ENCODE measurements around the gene FFAR4. TPM values are rescaled to one million over a fixed set of nuclear protein-coding genes. Genes with fewer than 3 reads are reported as not detected.

FFAR4 gene
- polyA plus RNA-seq, 3 donors: 0.97 to 1.2 (median 1.1) TPM

DNA sequence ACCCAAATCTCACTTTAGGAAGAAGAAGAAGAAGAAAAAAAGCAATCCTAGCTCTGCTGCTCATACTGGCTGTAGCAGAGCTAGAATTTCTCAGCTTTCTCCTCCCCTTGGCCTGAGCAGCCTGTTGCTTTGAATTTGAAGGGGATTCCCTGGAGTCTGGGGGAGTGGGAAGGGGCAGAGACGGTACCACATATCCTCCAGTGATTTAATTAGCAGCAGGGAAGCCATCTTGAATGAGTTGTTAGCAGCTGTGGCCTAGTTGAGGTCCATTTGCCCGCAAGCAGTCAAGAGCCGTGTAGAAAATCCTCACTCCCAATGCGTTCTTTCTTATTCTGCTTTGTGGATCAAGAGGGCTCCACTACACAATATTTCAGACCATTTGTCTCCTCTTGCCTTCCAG is 62.4 kb downstream of the FFAR4 start:
- Histone ChIP-seq H3K36me3 (replicated peaks in 1 of 2; ENCODE audit: control insufficient read depth in 1 of 2, insufficient read depth in 2 of 2, low read length in 2 of 2) (no peaks in the 10 kb centered on the region), H3K4me3 (replicated peaks in 1 of 3; ENCODE audit: low read depth in 2 of 3, low read length in 3 of 3) (no peak overlapping the region), H3K9me3 (replicated peaks in 1 of 2; ENCODE audit: control insufficient read depth in 1 of 2, insufficient read depth in 1 of 2, low read length in 2 of 2) (no peaks in the 10 kb centered on the region), H4K20me1 (ENCODE audit: insufficient read depth, low read length) (no peaks in the 10 kb centered on the region), H3K9ac (ENCODE audit: insufficient read depth, low read length, poor library complexity, severe bottlenecking) (no peak overlapping the region), H3K79me2 (ENCODE audit: insufficient read depth, low read length) (no peaks in the 10 kb centered on the region), H3K27me3 (ENCODE audit: control insufficient read depth in 2 of 2, insufficient read depth in 2 of 2, low read length in 2 of 2) (no peaks in the 10 kb centered on the region), H2AFZ (ENCODE audit: insufficient read depth, low read depth, low read length, poor library complexity, severe bottlenecking) (peak overlapping the region; percentile 25), H3K4me2 (replicated peaks; ENCODE audit: extremely low read depth, low read length, poor library complexity, severe bottlenecking) (no peak overlapping the region), H3K4me1 (ENCODE audit: control insufficient read depth in 1 of 2, insufficient read depth in 2 of 2, low read length in 2 of 2) (no peaks in the 10 kb centered on the region), H3K27ac (ENCODE audit: low read depth in 1 of 2, low read length in 2 of 2) (no peak overlapping the region)
- Mint-ChIP-seq H3K9me3 (peaks cover 0 to 1% (median 0%) of the 10 kb centered on the region in 7 donors), H3K27me3 (ENCODE audit: low read depth in 3 of 3) (peaks cover 6% of the 10 kb centered on the region in 3 donors), H3K4me3 (no peak overlapping the region), H3K4me1 (no peaks in the 10 kb centered on the region), H3K36me3 (no peaks in the 10 kb centered on the region), H3K27ac (no peak overlapping the region)
- no peak for DNase-seq
- TF ChIP-seq, protein P1, sequence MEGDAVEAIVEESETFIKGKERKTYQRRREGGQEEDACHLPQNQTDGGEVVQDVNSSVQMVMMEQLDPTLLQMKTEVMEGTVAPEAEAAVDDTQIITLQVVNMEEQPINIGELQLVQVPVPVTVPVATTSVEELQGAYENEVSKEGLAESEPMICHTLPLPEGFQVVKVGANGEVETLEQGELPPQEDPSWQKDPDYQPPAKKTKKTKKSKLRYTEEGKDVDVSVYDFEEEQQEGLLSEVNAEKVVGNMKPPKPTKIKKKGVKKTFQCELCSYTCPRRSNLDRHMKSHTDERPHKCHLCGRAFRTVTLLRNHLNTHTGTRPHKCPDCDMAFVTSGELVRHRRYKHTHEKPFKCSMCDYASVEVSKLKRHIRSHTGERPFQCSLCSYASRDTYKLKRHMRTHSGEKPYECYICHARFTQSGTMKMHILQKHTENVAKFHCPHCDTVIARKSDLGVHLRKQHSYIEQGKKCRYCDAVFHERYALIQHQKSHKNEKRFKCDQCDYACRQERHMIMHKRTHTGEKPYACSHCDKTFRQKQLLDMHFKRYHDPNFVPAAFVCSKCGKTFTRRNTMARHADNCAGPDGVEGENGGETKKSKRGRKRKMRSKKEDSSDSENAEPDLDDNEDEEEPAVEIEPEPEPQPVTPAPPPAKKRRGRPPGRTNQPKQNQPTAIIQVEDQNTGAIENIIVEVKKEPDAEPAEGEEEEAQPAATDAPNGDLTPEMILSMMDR (IDR thresholded peaks at IDR 0.05): no peak
- 100% methylated on average over 3 of the region's 4 CpGs for WGBS (ENCODE audit: insufficient coverage)
- intact Hi-C loops (cut with micrococcal nuclease): no loop called here

DNA sequence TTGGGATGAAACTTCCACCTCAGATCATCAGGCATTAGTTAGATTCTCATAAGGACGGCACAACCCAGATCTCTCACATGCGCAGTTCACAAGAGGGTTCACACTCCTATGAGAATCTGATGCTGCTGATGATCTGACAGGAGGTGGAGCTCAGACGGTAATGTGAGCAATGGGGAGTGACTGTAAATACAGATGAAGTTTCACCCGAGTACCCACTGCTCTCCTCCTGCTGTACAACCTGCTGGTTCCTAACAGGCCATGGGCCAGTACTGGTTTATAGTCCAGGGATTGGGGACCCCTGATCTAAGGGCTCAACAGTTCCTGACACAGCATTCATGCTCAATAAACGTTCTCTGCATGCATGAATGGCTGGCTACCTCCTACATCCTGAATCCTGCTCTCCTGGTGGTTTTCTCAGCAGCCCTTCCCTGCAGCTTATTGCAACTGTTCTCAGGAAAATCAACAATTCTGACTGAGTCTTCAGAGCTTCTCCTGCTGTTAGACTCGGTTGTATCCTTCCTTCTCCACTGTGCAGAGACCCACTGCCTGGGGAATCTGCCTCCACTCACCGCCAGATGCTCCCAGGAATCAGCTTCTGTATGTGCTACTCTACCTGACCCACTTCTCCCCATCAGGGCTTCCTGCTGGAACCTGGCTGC is 63.3 kb downstream of the FFAR4 start:
- intact Hi-C loops (cut with micrococcal nuclease): no loop called here
- H3K9me3 Mint-ChIP-seq: peaks cover 0 to 1% (median 0%) of the 10 kb centered on the region in 7 donors
- H3K4me1 Mint-ChIP-seq: no peaks in the 10 kb centered on the region
- H3K9ac ChIP-seq (ENCODE audit: insufficient read depth, low read length, poor library complexity, severe bottlenecking): no peak overlapping the region
- no peaks in the 10 kb centered on the region for H3K36me3 ChIP-seq (replicated peaks in 1 of 2; ENCODE audit: control insufficient read depth in 1 of 2, insufficient read depth in 2 of 2, low read length in 2 of 2)
- no peak overlapping the region for H2AFZ ChIP-seq (ENCODE audit: insufficient read depth, low read depth, low read length, poor library complexity, severe bottlenecking)
- no peak overlapping the region for H3K4me3 Mint-ChIP-seq
- no peak overlapping the region for H3K27ac Mint-ChIP-seq
- no peak for DNase-seq
- H3K27me3 ChIP-seq (ENCODE audit: control insufficient read depth in 2 of 2, insufficient read depth in 2 of 2, low read length in 2 of 2): no peaks in the 10 kb centered on the region
- H4K20me1 ChIP-seq (ENCODE audit: insufficient read depth, low read length): no peaks in the 10 kb centered on the region
- H3K4me1 ChIP-seq (ENCODE audit: control insufficient read depth in 1 of 2, insufficient read depth in 2 of 2, low read length in 2 of 2): no peaks in the 10 kb centered on the region
- no peak overlapping the region for H3K4me2 ChIP-seq (replicated peaks; ENCODE audit: extremely low read depth, low read length, poor library complexity, severe bottlenecking)
- H3K79me2 ChIP-seq (ENCODE audit: insufficient read depth, low read length): no peaks in the 10 kb centered on the region
- H3K27me3 Mint-ChIP-seq (ENCODE audit: low read depth in 3 of 3): peaks cover 6% of the 10 kb centered on the region in 3 donors
- no peak overlapping the region for H3K4me3 ChIP-seq (replicated peaks in 1 of 3; ENCODE audit: low read depth in 2 of 3, low read length in 3 of 3)
- WGBS (ENCODE audit: insufficient coverage): 92% methylated on average over 5 of the region's 7 CpGs
- no peaks in the 10 kb centered on the region for H3K9me3 ChIP-seq (replicated peaks in 1 of 2; ENCODE audit: control insufficient read depth in 1 of 2, insufficient read depth in 1 of 2, low read length in 2 of 2)
- no peak overlapping the region for H3K27ac ChIP-seq (ENCODE audit: low read depth in 1 of 2, low read length in 2 of 2)
- TF ChIP-seq, protein P1 (IDR thresholded peaks at IDR 0.05): no peak
- no peaks in the 10 kb centered on the region for H3K36me3 Mint-ChIP-seq

Data from CD14-positive monocyte (primary cell).